Stimulated activated CD8-positive, alpha-beta memory T cell treated with anti-CD3 and anti-CD28 coated beads, Interleukin-15, amount 100 ng/mL, for 4 hours (primary cell): ENCODE results near the gene ROCK2.

ENCODE experiments used
- DNase-seq, 2 donors: peaks; one replicate each; pipeline ENCODE4 v3.0.0-alpha.2; 2020; ENCODE audit warnings: low read depth in 2 of 2

The ROCK2 gene

GRCh38 chr2:11367170-11367730 is 22.8 kb upstream of the ROCK2 start:
- no peak for DNase-seq

GRCh38 chr2:11366326-11366741 is 21.9 kb upstream of the ROCK2 start:
- DNase-seq = no peak

GRCh38 chr2:11365096-11365879 is 20.9 kb upstream of the ROCK2 start:
- DNase-seq = no peak

GRCh38 chr2:11364565-11364887 is 20.1 kb upstream of the ROCK2 start:
- DNase-seq = no peak

- no peak for DNase-seq
Observed at GRCh38 chr2:11363868-11364564, 19.6 kb upstream of the ROCK2 start.

- no peak for DNase-seq
Observed at GRCh38 chr2:11359865-11360264, 15.4 kb upstream of the ROCK2 start.

GRCh38 chr2:11357428-11357972 is 13.1 kb upstream of the ROCK2 start:
- no peak for DNase-seq

- no peak for DNase-seq
Observed at GRCh38 chr2:11356764-11357163, 12.3 kb upstream of the ROCK2 start.

GRCh38 chr2:11355194-11356053 is 11.0 kb upstream of the ROCK2 start:
- no peak for DNase-seq

GRCh38 chr2:11354363-11355154 is 10.1 kb upstream of the ROCK2 start:
- DNase-seq = no peak

- no peak for DNase-seq
Observed at GRCh38 chr2:11352781-11353537, 8.5 kb upstream of the ROCK2 start.

- DNase-seq = no peak
Observed at GRCh38 chr2:11348209-11348749, 3.8 kb upstream of the ROCK2 start.

GRCh38 chr2:11347403-11347959 is 3.0 kb upstream of the ROCK2 start:
- DNase-seq = no peak

GRCh38 chr2:11346023-11346482 is 1.6 kb upstream of the ROCK2 start:
- no peak for DNase-seq

- DNase-seq = no peak
Observed at GRCh38 chr2:11344956-11345677, 681 bp upstream of the ROCK2 start.

- DNase-seq = no peak
Observed at GRCh38 chr2:11343650-11344341, 640 bp downstream of the ROCK2 start.

- DNase-seq = no peak
Observed at GRCh38 chr2:11343368-11343649, 1.1 kb downstream of the ROCK2 start.

- DNase-seq = no peak
Observed at GRCh38 chr2:11342551-11343367, 1.7 kb downstream of the ROCK2 start.
